SH-SY5Y (cell line): ENCODE results near the gene UBE2E1.

Experiments used
- GATA2 ChIP-seq: IDR thresholded peaks from 2 replicates; pipeline ENCODE4 v1.6.1; 2011; ENCODE audit warnings: mild to moderate bottlenecking, low read depth, low read length
- GATA3 ChIP-seq: IDR thresholded peaks from 2 replicates; pipeline ENCODE4 v1.6.1; 2011; ENCODE audit warnings: low read depth, mild to moderate bottlenecking, low read length, moderate library complexity

DNA sequence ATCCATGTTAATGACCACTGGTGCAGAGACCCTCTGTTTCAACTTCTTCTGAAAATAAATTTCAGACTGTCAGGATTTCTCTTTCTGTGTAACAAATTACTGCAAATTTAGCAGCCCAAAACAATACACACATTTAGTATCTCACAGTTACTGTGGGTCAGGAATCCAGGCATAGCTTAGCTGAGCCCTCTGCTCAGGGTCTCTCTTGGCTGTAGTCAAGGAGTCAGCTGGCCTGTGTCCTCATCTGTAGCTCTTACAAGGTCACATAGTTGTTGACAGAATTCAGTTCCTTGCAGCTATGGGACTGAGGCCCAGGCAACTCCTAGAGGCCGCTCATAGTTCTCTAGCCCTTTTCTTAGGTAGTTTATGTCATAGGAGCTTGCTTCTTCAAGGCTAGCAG lies 59.2 kb downstream of the UBE2E1 start:
- TF ChIP-seq GATA3 (no peak), GATA2 (no peak)
